Body of pancreas (tissue), 4 donors: ENCODE measurements around the gene TENM4.

ENCODE experiments used
- CTCF ChIP-seq, 7 experiments: fragments of 450-650 bp in 4 of 7; fragments of 200-600 bp in 3 of 7; sonication (generic) in 3 of 7; IDR thresholded peaks; one replicate each; pipeline ENCODE4 v1.5.1; 2016 to 2019; ENCODE audit warnings: antibody characterized with exemption in 7 of 7
- POLR2A ChIP-seq, 3 donors: fragments of 450-650 bp; IDR thresholded peaks; one replicate each; pipeline ENCODE4 v1.6.1; 2016; ENCODE audit warnings: antibody characterized with exemption in 3 of 3, mild to moderate bottlenecking in 2 of 3

GRCh38 chr11:78706551-78706950 lies 734.3 kb downstream of the TENM4 start:
- no peak for TF ChIP-seq CTCF (IDR thresholded peaks at IDR 0.05)
- no peak for TF ChIP-seq POLR2A (IDR thresholded peaks at IDR 0.05)
